Spleen (tissue), 13 donors: ENCODE measurements around the gene ACP2. TPM values are rescaled to one million over a fixed set of nuclear protein-coding genes. Genes with fewer than 3 reads are reported as not detected.

Experiments used
- DNase-seq: peaks from one replicate; pipeline ENCODE4 v3.0.0-alpha.2; 2020
- H3K27ac ChIP-seq, 8 donors: fragments of 200-600 bp; sonication (generic) in 7 of 8; 1 replicate in 4 of 8; 2 replicates in 4 of 8; pipeline versions ENCODE4 v1.5.0 to v1.8.0; 2016 to 2021; ENCODE audit warnings: inconsistent platforms in 4 of 8, mild to moderate bottlenecking in 4 of 8, moderate library complexity in 1 of 8
- H3K27me3 ChIP-seq, 7 donors: fragments of 200-600 bp; sonication (generic) in 6 of 7; replicated peaks in 1 of 7; 1 replicate in 4 of 7; 2 replicates in 3 of 7; pipeline versions ENCODE4 v1.5.0 to v1.8.0; 2016 to 2021; ENCODE audit warnings: inconsistent platforms in 3 of 7, mild to moderate bottlenecking in 1 of 7
- H3K36me3 ChIP-seq, 6 donors: fragments of 200-600 bp; sonication (generic) in 5 of 6; 1 replicate in 4 of 6; 2 replicates in 2 of 6; pipeline versions ENCODE4 v1.5.0 to v1.8.0; 2016 to 2021; ENCODE audit warnings: inconsistent platforms in 2 of 6
- H3K4me1 ChIP-seq, 6 donors: fragments of 200-600 bp; sonication (generic) in 5 of 6; 1 replicate in 3 of 6; 2 replicates in 3 of 6; pipeline versions ENCODE4 v1.5.0 to v1.8.0; 2016 to 2021; ENCODE audit warnings: inconsistent platforms in 3 of 6
- H3K4me3 ChIP-seq, 8 donors: fragments of 200-600 bp; sonication (generic) in 7 of 8; 1 replicate in 4 of 8; 2 replicates in 4 of 8; pipeline versions ENCODE4 v1.5.0 to v1.8.0; 2016 to 2021; ENCODE audit warnings: inconsistent platforms in 4 of 8, mild to moderate bottlenecking in 4 of 8, moderate library complexity in 2 of 8
- H3K9me3 ChIP-seq, 8 donors: fragments of 200-600 bp; sonication (generic) in 7 of 8; 1 replicate in 4 of 8; 2 replicates in 4 of 8; pipeline versions ENCODE4 v1.5.0 to v1.8.0; 2016 to 2021; ENCODE audit warnings: inconsistent platforms in 4 of 8
- CTCF ChIP-seq, 11 experiments: fragments of 200-600 bp in 7 of 11; fragments of 450-650 bp in 4 of 11; sonication (generic) in 4 of 11; IDR thresholded peaks in 8 of 11; conservative IDR thresholded peaks in 3 of 11; 1 replicate in 7 of 11; 2 replicates in 4 of 11; pipeline versions ENCODE4 v1.4.0 to v1.8.0; 2016 to 2021; ENCODE audit warnings: antibody characterized with exemption in 11 of 11, inconsistent platforms in 4 of 11, mild to moderate bottlenecking in 1 of 11
- POLR2A ChIP-seq, 3 donors: fragments of 450-650 bp; IDR thresholded peaks; one replicate each; pipeline ENCODE4 v1.5.1; 2017; ENCODE audit warnings: antibody characterized with exemption in 3 of 3, mild to moderate bottlenecking in 1 of 3
- POLR2AphosphoS5 ChIP-seq, 3 donors: sonication (generic); formaldehyde crosslinking; IDR thresholded peaks; one replicate each; pipeline ENCODE4 v1.5.1; 2017; ENCODE audit warnings: antibody characterized with exemption in 3 of 3
- WGBS, 5 donors: extraction: QIAGEN DNeasy Blood & Tissue Kit in 3 of 5; methylation state at CpG; one replicate each; pipeline versions ENCODE4 v1.1.5 to v1.1.7; 2013 to 2018; 5-methylcytosine and 5-hydroxymethylcytosine counted together
- intact Hi-C: fragments of 100-400 bp; cut with DNase I; formaldehyde crosslinking; loops from one replicate; pipeline ENCODE4 v1.15.0; 2023; ENCODE audit warnings: low total_unique reads
- long read RNA-seq, 2 donors: transcript quantifications; one replicate each; lab custom pipeline, GENCODE V29; 2026
- polyA plus RNA-seq, 3 donors: library from polyadenylated mRNA; stranded (reverse); fragments of 200-250 nt; gene quantifications; one replicate each; pipeline ENCODE4 v1.2.1, GENCODE V29; 2013
- total RNA-seq, 7 donors: library from RNA; depleted of rRNA in 3 of 7; stranded (reverse); fragments of >200 nt in 3 of 7; fragmentation: NEBNext Ultra II Directional in 4 of 7; extraction: Animal tissue kit (Norgen Biotek cat#: 25700) in 4 of 7; gene quantifications; one replicate each; pipeline versions ENCODE4 v1.1.0 to v1.2.1, GENCODE V29; 2016 to 2021
- donor health status: healthy with polysubstance abuse.
- donor health status: DM: no; HTN: no; CAD: no; lungs with moderate emphysema.
- donor health status: DM: no; HTN: no; CAD: no.
- donor health status: Bipolar disorder and iron deficiency.
- donor health status: healthy.
- donor health status: DM: no; HTN: no; CAD: no.
- donor health status: DM: yes; HTN: yes; CAD: no.

The ACP2 gene
- total RNA-seq (100 to 1,000 TPM in 2 of 7 donors, 10 to 100 TPM in 5; 43.9 to 113 (median 59.8) TPM), polyA plus RNA-seq (10 to 100 TPM; 18.9 to 34.4 (median 19.9) TPM)
- long read RNA-seq, donor 1, transcript ACP2-201 (11 exons, 2,203 nt) = major isoform, 11 of 14 reads
- long read RNA-seq, donor 1, partial matches to known transcripts = 0 of 14 reads
- long read RNA-seq, donor 1, other reads (novel, unspliced or antisense) = 0 of 14 reads
- long read RNA-seq, donor 2, partial matches to known transcripts = 0 of 5 reads
- long read RNA-seq, donor 2, other reads (novel, unspliced or antisense) = 0 of 5 reads

GRCh38 chr11:47248664-47249377 lies at the start of gene ACP2:
TSS of gene ACP2 (minus strand) at chr11:47248814. CDS start at chr11:47248789, 25 bp downstream.
- WGBS, 5 donors = 0 to 1% (median 1%) methylated on average over 39 to 45 of the region's 45 CpGs
- Histone ChIP-seq H3K4me3 (peak within 1 kb of the TSS; percentile 68 to 96 (median 89)), H3K4me1 (peaks cover 17 to 51% (median 32%) of the 10 kb centered on the region in 6 donors), H3K9me3 (no peaks in the 10 kb centered on the region), H3K36me3 (peaks cover 0 to 38% (median 19%) of the 10 kb centered on the region in 6 donors), H3K27ac (peak within 1 kb of the TSS; percentile 87 to 95 (median 92)), H3K27me3 (no peaks in the 10 kb centered on the region)
- peak; percentile 97 for DNase-seq
- intact Hi-C loops = no loop called here
- TF ChIP-seq POLR2AphosphoS5 (IDR thresholded peaks at IDR 0.05) (peak; percentile 89 to 93 (median 89)), POLR2A (IDR thresholded peaks at IDR 0.05) (peak in 1 of 3 donors; percentile 80), CTCF (IDR thresholded peaks at IDR 0.05 in 8 of 11, conservative IDR thresholded peaks at IDR 0.05 in 3 of 11) (peak in 8 of 11 experiments; percentile 4 to 44 (median 34))

- DNase-seq = no peak
- no peak overlapping the region for H3K4me3 ChIP-seq
- no peak overlapping the region for H3K27ac ChIP-seq
- no peak for TF ChIP-seq CTCF (IDR thresholded peaks at IDR 0.05 in 8 of 11, conservative IDR thresholded peaks at IDR 0.05 in 3 of 11)
- no peak for TF ChIP-seq POLR2AphosphoS5 (IDR thresholded peaks at IDR 0.05)
- TF ChIP-seq POLR2A (IDR thresholded peaks at IDR 0.05) = no peak
- intact Hi-C loops = no loop called here
- H3K9me3 ChIP-seq = peaks cover 0 to 23% (median 13%) of the 10 kb centered on the region in 8 donors
- H3K27me3 ChIP-seq = no peaks in the 10 kb centered on the region
- no peaks in the 10 kb centered on the region for H3K4me1 ChIP-seq
- WGBS, 5 donors = 93 to 95% (median 94%) methylated on average over 4 of the region's 4 CpGs
- H3K36me3 ChIP-seq = peaks cover 0 to 100% (median 97%) of the 10 kb centered on the region in 6 donors
These were observed 47.4 kb upstream of the ACP2 start for GRCh38 chr11:47296045-47296444.

- Histone ChIP-seq H3K36me3 (peaks cover 0 to 100% (median 97%) of the 10 kb centered on the region in 6 donors), H3K4me3 (no peak overlapping the region), H3K4me1 (no peaks in the 10 kb centered on the region), H3K27me3 (no peaks in the 10 kb centered on the region), H3K9me3 (peaks cover 0 to 23% (median 13%) of the 10 kb centered on the region in 8 donors), H3K27ac (no peak overlapping the region)
- intact Hi-C loops = no loop called here
- 91 to 97% (median 91%) methylated on average over 5 of the region's 5 CpGs for WGBS, 5 donors
- DNase-seq = no peak
- no peak for TF ChIP-seq POLR2AphosphoS5 (IDR thresholded peaks at IDR 0.05)
- no peak for TF ChIP-seq CTCF (IDR thresholded peaks at IDR 0.05 in 8 of 11, conservative IDR thresholded peaks at IDR 0.05 in 3 of 11)
- TF ChIP-seq POLR2A (IDR thresholded peaks at IDR 0.05) = no peak
These were observed 46.8 kb upstream of the ACP2 start for GRCh38 chr11:47295385-47295784.

GRCh38 chr11:47289856-47290255 lies 41.2 kb upstream of the ACP2 start:
- Histone ChIP-seq H3K9me3 (no peaks in the 10 kb centered on the region), H3K27me3 (no peaks in the 10 kb centered on the region), H3K27ac (no peak overlapping the region), H3K4me3 (no peak overlapping the region), H3K4me1 (no peaks in the 10 kb centered on the region), H3K36me3 (peaks cover 0 to 100% (median 97%) of the 10 kb centered on the region in 6 donors)
- peak in 1 of 3 donors; percentile 41 for TF ChIP-seq POLR2AphosphoS5 (IDR thresholded peaks at IDR 0.05)
- TF ChIP-seq POLR2A (IDR thresholded peaks at IDR 0.05) = no peak
- TF ChIP-seq CTCF (IDR thresholded peaks at IDR 0.05 in 8 of 11, conservative IDR thresholded peaks at IDR 0.05 in 3 of 11) = no peak
- intact Hi-C loops = no loop called here
- no peak for DNase-seq
- WGBS, 5 donors = 94 to 97% (median 96%) methylated on average over 15 of the region's 15 CpGs
